8988T (cell line): Measurements from ENCODE around the gene SEC22B.
"Not testable (repeated sequence)": the region's sequence is repeated elsewhere in the genome, so short reads cannot be mapped to it uniquely, and the experiment has no call there.

Source experiments
- DNase-seq: peaks from one replicate; pipeline ENCODE4 v3.0.0; 2011

The SEC22B gene

GRCh38 chr1:120144626-120145025 is 31.7 kb downstream of the SEC22B start:
- not testable (repeated sequence) for DNase-seq

- not testable (repeated sequence) for DNase-seq
Observed at GRCh38 chr1:120144169-120144568, 32.2 kb downstream of the SEC22B start.

- not testable (repeated sequence) for DNase-seq
Observed at GRCh38 chr1:120143334-120143733, 33.0 kb downstream of the SEC22B start.

- not testable (repeated sequence) for DNase-seq
Observed at GRCh38 chr1:120142512-120143263, 33.6 kb downstream of the SEC22B start.

- DNase-seq, result not testable (repeated sequence)
Observed at GRCh38 chr1:120141865-120142264, 34.5 kb downstream of the SEC22B start.

- not testable (repeated sequence) for DNase-seq
Observed at GRCh38 chr1:120140656-120141265, 35.6 kb downstream of the SEC22B start.

GRCh38 chr1:120136086-120136485 is 40.2 kb downstream of the SEC22B start:
- not testable (repeated sequence) for DNase-seq

- not testable (repeated sequence) for DNase-seq
Observed at GRCh38 chr1:120133928-120134325, 42.4 kb downstream of the SEC22B start.

- no peak for DNase-seq
Observed at GRCh38 chr1:120133228-120133927, 42.9 kb downstream of the SEC22B start.

GRCh38 chr1:120132406-120132763 is 43.9 kb downstream of the SEC22B start:
- DNase-seq, result not testable (repeated sequence)

- not testable (repeated sequence) for DNase-seq
Observed at GRCh38 chr1:120131611-120132405, 44.5 kb downstream of the SEC22B start.

GRCh38 chr1:120127921-120128320 is 48.4 kb downstream of the SEC22B start:
- DNase-seq, result not testable (repeated sequence)

GRCh38 chr1:120126216-120126615 is 50.1 kb downstream of the SEC22B start:
- not testable (repeated sequence) for DNase-seq

- DNase-seq, result not testable (repeated sequence)
Observed at GRCh38 chr1:120124628-120125027, 51.7 kb downstream of the SEC22B start.

GRCh38 chr1:120123813-120124510 is 52.4 kb downstream of the SEC22B start:
- not testable (repeated sequence) for DNase-seq

GRCh38 chr1:120122262-120122893 is 53.9 kb downstream of the SEC22B start:
- DNase-seq, result not testable (repeated sequence)

- DNase-seq, result not testable (repeated sequence)
Observed at GRCh38 chr1:120121830-120122229, 54.5 kb downstream of the SEC22B start.

- not testable (repeated sequence) for DNase-seq
Observed at GRCh38 chr1:120120525-120120924, 55.8 kb downstream of the SEC22B start.

- not testable (repeated sequence) for DNase-seq
Observed at GRCh38 chr1:120117371-120118177, 58.7 kb downstream of the SEC22B start.

GRCh38 chr1:120116094-120116493 is 60.2 kb downstream of the SEC22B start:
- not testable (repeated sequence) for DNase-seq

GRCh38 chr1:120113134-120113533 is 63.2 kb downstream of the SEC22B start:
- DNase-seq, result not testable (repeated sequence)
